ENCODE measurements around the gene MTG1. TPM values are rescaled to one million over a fixed set of nuclear protein-coding genes. Genes with fewer than 3 reads are reported as not detected.
"Not testable (repeated sequence)": the region's sequence is repeated elsewhere in the genome, so short reads cannot be mapped to it uniquely, and the experiment has no call there.

The MTG1 gene
- total and polyA plus RNA-seq, 10 of the 15 experiments (the other 5 are each of a cell fraction or from before 2014, with no cell fraction given), result 6.2 to 104 (median 62.5) TPM

- BruUV-seq (replicated peaks); H3K4me2 ChIP-seq (ENCODE audit: control insufficient read depth, insufficient read depth); H3K9ac ChIP-seq (ENCODE audit: control insufficient read depth, insufficient read depth, low read length); H3K36me3 ChIP-seq (ENCODE audit: control insufficient read depth in 2 of 2, insufficient read depth in 2 of 2, low read length in 1 of 2); DNase-seq (ENCODE audit: low read depth, low spot score); H4K20me1 ChIP-seq (ENCODE audit: control insufficient read depth, insufficient read depth); H3K79me2 ChIP-seq (ENCODE audit: control insufficient read depth, insufficient read depth, low read length); ATAC-seq; in situ Hi-C loops (cut with MboI); intact Hi-C loops (cut with micrococcal nuclease; ENCODE audit: unreplicated experiment); H2AFZ ChIP-seq (ENCODE audit: control insufficient read depth, low read depth, low read length); H3K27ac ChIP-seq (ENCODE audit: control insufficient read depth, insufficient read depth); H3K4me3 ChIP-seq; H3K9me3 ChIP-seq (replicated peaks; ENCODE audit: control insufficient read depth, insufficient read depth, low read length); H3K27me3 ChIP-seq (replicated peaks in 1 of 2; ENCODE audit: control insufficient read depth in 2 of 2, insufficient read depth in 2 of 2, low read length in 1 of 2); FAIRE-seq: not testable (repeated sequence)
- SMC1A ChIA-PET (ENCODE audit: uncharacterized antibody, unreplicated experiment), result interaction anchor here (1.5 to 2.0 kb wide), 3 partner anchors 10 to 57 kb away, joined by 3 to 6 read pairs (median 4); no protein-coding TSS in a partner anchor
- peaks cover 18% of the 10 kb centered on the region for H3K4me1 ChIP-seq (ENCODE audit: control insufficient read depth, insufficient read depth, low read length)
- RAD21 ChIA-PET (ENCODE audit: unreplicated experiment), result interaction anchor here (1.3 to 1.5 kb wide), 2 partner anchors 7 to 14 kb away, joined by 3 to 7 read pairs; partner anchors contain the start of gene PAOX
- CTCF ChIA-PET, result interaction anchor here (1.0 kb wide), 1 partner anchor 57 kb away, joined by 6 read pairs; no protein-coding TSS in a partner anchor
- WGBS (ENCODE audit: insufficient coverage, insufficient replicate concordance, low lambda C conversion rate, missing lambda C conversion rate), result 100% methylated on average over 4 of the region's 4 CpGs
- POLR2A ChIA-PET, result interaction anchor here (0.6 to 4.5 kb wide), 5 partner anchors 9 to 32 kb away, joined by 3 to 31 read pairs (median 4); partner anchors contain the start of gene PAOX
These were observed 7.0 kb upstream of the MTG1 start for GRCh38 chr10:133386951-133387350.

GRCh38 chr10:133388236-133388972, 5.6 kb upstream of the MTG1 start:
- intact Hi-C loops (cut with micrococcal nuclease; ENCODE audit: unreplicated experiment), result loop anchor here (2.0 kb wide), 2 partner anchors 16 to 18 kb away; partner anchors contain the start of gene ECHS1
- ChIA-PET RAD21 (ENCODE audit: unreplicated experiment) (interaction anchor here (0.7 to 3.0 kb wide), 8 partner anchors 9 to 114 kb away, joined by 3 to 13 read pairs (median 3); partner anchors contain the start of genes ECHS1, FUOM and PAOX), SMC1A (ENCODE audit: uncharacterized antibody, unreplicated experiment) (interaction anchor here (0.7 to 4.5 kb wide), 5 partner anchors 10 to 59 kb away, joined by 3 to 21 read pairs (median 4); partner anchors contain the start of gene PAOX), CTCF (interaction anchor here (1.0 to 2.0 kb wide), 4 partner anchors 10 to 81 kb away, joined by 4 to 5 read pairs (median 4); no protein-coding TSS in a partner anchor), POLR2A (interaction anchor here (0.6 to 4.5 kb wide), 5 partner anchors 11 to 113 kb away, joined by 3 to 31 read pairs (median 7); partner anchors contain the start of gene PAOX)
- ATAC-seq (peak; percentile 28), FAIRE-seq (peak; percentile 71), DNase-seq (ENCODE audit: low read depth, low spot score) (peak; percentile 60)
- H3K4me1 ChIP-seq (ENCODE audit: control insufficient read depth, insufficient read depth, low read length), result peaks cover 32% of the 10 kb centered on the region
- in situ Hi-C loops (cut with MboI), result no loop called here
- no peaks in the 10 kb centered on the region for H3K36me3 ChIP-seq (ENCODE audit: control insufficient read depth in 2 of 2, insufficient read depth in 2 of 2, low read length in 1 of 2)
- H3K27ac ChIP-seq (ENCODE audit: control insufficient read depth, insufficient read depth), result peak overlapping the region; percentile 92
- H3K4me2 ChIP-seq (ENCODE audit: control insufficient read depth, insufficient read depth), result peak overlapping the region; percentile 86
- H3K79me2 ChIP-seq (ENCODE audit: control insufficient read depth, insufficient read depth, low read length), result peaks cover 3% of the 10 kb centered on the region
- 1% methylated on average over 17 of the region's 17 CpGs for WGBS (ENCODE audit: insufficient coverage, insufficient replicate concordance, low lambda C conversion rate, missing lambda C conversion rate)
- peak overlapping the region; percentile 13 for H2AFZ ChIP-seq (ENCODE audit: control insufficient read depth, low read depth, low read length)
- no peaks in the 10 kb centered on the region for H4K20me1 ChIP-seq (ENCODE audit: control insufficient read depth, insufficient read depth)
- peak overlapping the region; percentile 70 for H3K9ac ChIP-seq (ENCODE audit: control insufficient read depth, insufficient read depth, low read length)
- TSS peak; percentile 96 for BruUV-seq (replicated peaks)
- no peaks in the 10 kb centered on the region for H3K27me3 ChIP-seq (replicated peaks in 1 of 2; ENCODE audit: control insufficient read depth in 2 of 2, insufficient read depth in 2 of 2, low read length in 1 of 2)
- H3K4me3 ChIP-seq, result peak overlapping the region; percentile 71
- no peaks in the 10 kb centered on the region for H3K9me3 ChIP-seq (replicated peaks; ENCODE audit: control insufficient read depth, insufficient read depth, low read length)
- no peak; the same call in 1 of the 2 replicates for TF ChIP-seq IKZF1 (conservative IDR thresholded peaks at IDR 0.05)
- TF ChIP-seq ZBED1 (IDR thresholded peaks at IDR 0.05; ENCODE audit: borderline replicate concordance), result no peak
- TF ChIP-seq ATF2 (IDR thresholded peaks at IDR 0.05; ENCODE audit: low read length), result no peak
- no peak for TF ChIP-seq JUNB (IDR thresholded peaks at IDR 0.05)
- TF ChIP-seq JUND (IDR thresholded peaks at IDR 0.05; ENCODE audit: low read depth, low read length), result 0 out of 2 replicates have a peak, but pooled peaks have one; percentile 2
- no peak for TF ChIP-seq BACH1 (IDR thresholded peaks at IDR 0.05; ENCODE audit: borderline replicate concordance)
- TF ChIP-seq, protein P1, sequence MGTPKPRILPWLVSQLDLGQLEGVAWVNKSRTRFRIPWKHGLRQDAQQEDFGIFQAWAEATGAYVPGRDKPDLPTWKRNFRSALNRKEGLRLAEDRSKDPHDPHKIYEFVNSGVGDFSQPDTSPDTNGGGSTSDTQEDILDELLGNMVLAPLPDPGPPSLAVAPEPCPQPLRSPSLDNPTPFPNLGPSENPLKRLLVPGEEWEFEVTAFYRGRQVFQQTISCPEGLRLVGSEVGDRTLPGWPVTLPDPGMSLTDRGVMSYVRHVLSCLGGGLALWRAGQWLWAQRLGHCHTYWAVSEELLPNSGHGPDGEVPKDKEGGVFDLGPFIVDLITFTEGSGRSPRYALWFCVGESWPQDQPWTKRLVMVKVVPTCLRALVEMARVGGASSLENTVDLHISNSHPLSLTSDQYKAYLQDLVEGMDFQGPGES (IDR thresholded peaks at IDR 0.05), result no peak
- peak; percentile 45 for TF ChIP-seq SMAD5 (IDR thresholded peaks at IDR 0.05; ENCODE audit: low read depth)
- TF ChIP-seq GATAD2B (conservative IDR thresholded peaks at IDR 0.05; ENCODE audit: low read depth), result no peak
- TF ChIP-seq NFYA (IDR thresholded peaks at IDR 0.05; ENCODE audit: borderline replicate concordance, low read depth, low read length), result no peak
- TF ChIP-seq ZNF274 (IDR thresholded peaks at IDR 0.05; ENCODE audit: insufficient read depth, insufficient read length), result no peak
- TF ChIP-seq NFYB (IDR thresholded peaks at IDR 0.05; ENCODE audit: insufficient read depth, low read depth, low read length), result peak; percentile 59; the same call in 1 of the 2 replicates
- TF ChIP-seq NR2C1 (IDR thresholded peaks at IDR 0.05), result peak; percentile 53
